ENCODE measurements around the gene WRAP73. TPM values are rescaled to one million over a fixed set of nuclear protein-coding genes. Genes with fewer than 3 reads are reported as not detected.
"Not testable (repeated sequence)": the region's sequence is repeated elsewhere in the genome, so short reads cannot be mapped to it uniquely, and the experiment has no call there.

Gene WRAP73
- total and polyA plus RNA-seq, 9 of the 15 experiments (the other 6 are each of a cell fraction or from before 2014, with no cell fraction given) = 4.3 to 51.8 (median 30.1) TPM

DNA sequence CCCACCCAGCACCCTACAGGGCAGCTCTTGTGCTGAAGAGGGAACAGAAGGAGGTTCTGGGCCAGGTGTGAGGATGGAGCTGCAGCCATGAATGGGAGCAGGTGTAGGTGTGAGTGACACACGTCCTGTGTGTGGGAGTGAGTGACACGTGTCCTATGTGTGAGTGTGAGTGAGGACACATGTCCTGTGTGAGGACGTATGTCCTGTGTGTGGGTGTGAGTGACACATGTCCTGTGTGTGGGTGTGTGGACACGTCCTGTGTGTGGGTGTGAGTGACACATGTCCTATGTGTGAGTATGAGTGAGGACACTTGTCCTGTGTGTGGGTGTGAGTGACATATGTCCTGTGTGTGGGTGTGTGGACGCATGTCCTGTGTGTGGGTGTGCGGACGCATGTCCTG is 65.0 kb downstream of the WRAP73 start:
- ATAC-seq = no peak
- BruUV-seq (replicated peaks) = no TSS peak
- in situ Hi-C loops (cut with MboI) = no loop called here

GRCh38 chr1:3583751-3584150 is 66.2 kb downstream of the WRAP73 start:
- intact Hi-C loops (cut with micrococcal nuclease); H2AFZ ChIP-seq (ENCODE audit: low read depth, low read length); H4K20me1 ChIP-seq (replicated peaks; ENCODE audit: control insufficient read depth, insufficient read depth, low read length); BruUV-seq (replicated peaks); POLR2A ChIA-PET; H3K79me2 ChIP-seq (ENCODE audit: control insufficient read depth, insufficient read depth, low read length); in situ Hi-C loops (cut with MboI); H3K9ac ChIP-seq (ENCODE audit: insufficient read depth in 1 of 2, low read depth in 2 of 2, low read length in 2 of 2); H3K9me1 ChIP-seq (ENCODE audit: control insufficient read depth, insufficient read depth, low read length); H3K4me3 ChIP-seq; FAIRE-seq; DNase-seq (ENCODE audit: extremely low read depth in 1 of 4, low spot score in 3 of 4); H3K36me3 ChIP-seq (ENCODE audit: control insufficient read depth, insufficient read depth, low read length); H3K9me3 ChIP-seq (replicated peaks; ENCODE audit: control insufficient read depth, insufficient read depth, low read depth, low read length); CTCF ChIA-PET (ENCODE audit: low intra/inter-chr PET ratio); H3K4me2 ChIP-seq (ENCODE audit: insufficient read depth, low read length); H3K27ac ChIP-seq (ENCODE audit: extremely low read depth, low read depth, low read length); ATAC-seq; H3K4me1 ChIP-seq (replicated peaks in 1 of 2; ENCODE audit: control insufficient read depth in 2 of 2, insufficient read depth in 2 of 2, low read length in 2 of 2): not testable (repeated sequence)
- 42% methylated on average over 18 of the region's 21 CpGs for WGBS (ENCODE audit: insufficient coverage, low coverage, missing lambda C conversion rate)
- H3K27me3 ChIP-seq (ENCODE audit: control insufficient read depth in 2 of 2, insufficient read depth in 2 of 2, low read length in 2 of 2) = peaks cover 7 to 20% of the 10 kb centered on the region in 2 experiments; a peak in 3 of 5 replicates

More for the DNA sequence above, 65.0 kb downstream of the WRAP73 start:
- intact Hi-C loops (cut with micrococcal nuclease) = no loop called here
- ChIA-PET CTCF (ENCODE audit: low intra/inter-chr PET ratio) (no interaction called here), POLR2A (no interaction called here)
- Histone ChIP-seq H3K36me3 (ENCODE audit: control insufficient read depth, insufficient read depth, low read length) (no peaks in the 10 kb centered on the region), H3K4me1 (replicated peaks in 1 of 2; ENCODE audit: control insufficient read depth in 2 of 2, insufficient read depth in 2 of 2, low read length in 2 of 2) (no peaks in the 10 kb centered on the region), H3K27ac (ENCODE audit: extremely low read depth, low read depth, low read length) (no peak overlapping the region; the same call in 2 of the 3 replicates), H4K20me1 (replicated peaks; ENCODE audit: control insufficient read depth, insufficient read depth, low read length) (0 out of 2 replicates have a peak, but pooled peaks cover 5% of the 10 kb centered on the region), H3K4me2 (ENCODE audit: insufficient read depth, low read length) (no peak overlapping the region), H3K9me1 (ENCODE audit: control insufficient read depth, insufficient read depth, low read length) (no peaks in the 10 kb centered on the region), H3K79me2 (ENCODE audit: control insufficient read depth, insufficient read depth, low read length) (no peaks in the 10 kb centered on the region), H2AFZ (ENCODE audit: low read depth, low read length) (no peak overlapping the region), H3K9ac (ENCODE audit: insufficient read depth in 1 of 2, low read depth in 2 of 2, low read length in 2 of 2) (no peak overlapping the region), H3K9me3 (replicated peaks; ENCODE audit: control insufficient read depth, insufficient read depth, low read depth, low read length) (peaks cover 4% of the 10 kb centered on the region; the same call in 1 of the 2 replicates), H3K27me3 (ENCODE audit: control insufficient read depth in 2 of 2, insufficient read depth in 2 of 2, low read length in 2 of 2) (peaks cover 1 to 20% of the 10 kb centered on the region in 2 experiments; a peak in 3 of 5 replicates), H3K4me3 (no peak overlapping the region)
- no peak for FAIRE-seq
- DNase-seq (ENCODE audit: extremely low read depth in 1 of 4, low spot score in 3 of 4) = no peak
- 10% methylated on average over 7 of the region's 7 CpGs for WGBS (ENCODE audit: insufficient coverage, low coverage, missing lambda C conversion rate)
- TF ChIP-seq, protein P1, sequence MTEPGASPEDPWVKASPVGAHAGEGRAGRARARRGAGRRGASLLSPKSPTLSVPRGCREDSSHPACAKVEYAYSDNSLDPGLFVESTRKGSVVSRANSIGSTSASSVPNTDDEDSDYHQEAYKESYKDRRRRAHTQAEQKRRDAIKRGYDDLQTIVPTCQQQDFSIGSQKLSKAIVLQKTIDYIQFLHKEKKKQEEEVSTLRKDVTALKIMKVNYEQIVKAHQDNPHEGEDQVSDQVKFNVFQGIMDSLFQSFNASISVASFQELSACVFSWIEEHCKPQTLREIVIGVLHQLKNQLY (CRISPR knock-in tag; conservative IDR thresholded peaks at IDR 0.05) = no peak
- TF ChIP-seq, protein P2, sequence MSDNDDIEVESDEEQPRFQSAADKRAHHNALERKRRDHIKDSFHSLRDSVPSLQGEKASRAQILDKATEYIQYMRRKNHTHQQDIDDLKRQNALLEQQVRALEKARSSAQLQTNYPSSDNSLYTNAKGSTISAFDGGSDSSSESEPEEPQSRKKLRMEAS (CRISPR knock-in tag; IDR thresholded peaks at IDR 0.05) = 0 out of 2 replicates have a peak, but pooled peaks have one; percentile 23
- TF ChIP-seq EGR1 (conservative IDR thresholded peaks at IDR 0.05) = peak; percentile 68
